Germinal center (tissue), 1 donor: ENCODE data around the gene RILPL2.
"Not testable (repeated sequence)": the region's sequence is repeated elsewhere in the genome, so short reads cannot be mapped to it uniquely, and the experiment has no call there.

Experiments used
- DNase-seq: peaks from one replicate; pipeline ENCODE4 v3.0.0; 2012; ENCODE audit warnings: mixed read lengths, low spot score

RILPL2 gene, protein sequence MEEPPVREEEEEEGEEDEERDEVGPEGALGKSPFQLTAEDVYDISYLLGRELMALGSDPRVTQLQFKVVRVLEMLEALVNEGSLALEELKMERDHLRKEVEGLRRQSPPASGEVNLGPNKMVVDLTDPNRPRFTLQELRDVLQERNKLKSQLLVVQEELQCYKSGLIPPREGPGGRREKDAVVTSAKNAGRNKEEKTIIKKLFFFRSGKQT

DNA sequence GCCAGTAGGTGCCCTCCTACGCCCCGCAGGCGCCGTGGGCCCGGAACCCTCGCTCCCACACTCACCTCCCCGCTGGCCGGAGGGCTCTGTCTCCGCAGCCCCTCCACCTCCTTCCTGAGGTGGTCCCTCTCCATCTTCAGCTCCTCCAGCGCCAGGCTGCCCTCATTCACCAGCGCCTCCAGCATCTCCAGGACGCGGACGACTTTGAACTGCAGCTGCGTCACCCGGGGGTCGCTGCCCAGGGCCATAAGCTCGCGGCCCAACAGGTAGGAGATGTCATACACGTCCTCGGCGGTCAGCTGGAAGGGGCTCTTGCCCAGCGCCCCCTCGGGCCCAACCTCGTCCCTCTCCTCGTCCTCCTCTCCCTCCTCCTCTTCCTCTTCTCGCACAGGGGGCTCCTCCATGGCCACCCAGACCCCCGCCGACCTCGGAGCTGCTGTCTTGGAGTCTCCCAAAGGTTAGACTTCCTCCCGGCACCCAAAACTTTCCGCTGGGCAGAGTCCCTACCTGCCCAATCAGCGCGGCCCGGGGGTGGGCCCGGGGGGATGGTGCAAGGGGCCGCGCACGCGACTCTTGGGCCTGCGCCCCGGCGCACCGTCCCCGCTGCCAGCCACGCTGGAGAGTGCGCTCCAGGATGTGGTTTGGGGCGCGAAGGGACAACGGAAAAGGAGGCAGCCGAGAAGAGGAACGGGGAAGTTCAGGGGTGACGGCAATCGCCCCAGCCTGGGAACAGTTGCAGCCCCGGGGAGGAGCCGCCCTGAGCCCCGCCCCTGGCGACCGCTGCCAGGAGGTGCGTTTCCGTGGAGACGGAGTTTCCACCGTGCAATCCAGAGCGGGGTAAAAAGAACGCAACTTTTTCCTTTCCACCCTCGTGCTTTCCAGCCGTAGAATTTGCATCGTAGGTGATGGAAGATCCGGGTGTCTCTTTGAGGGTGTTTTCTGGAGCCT, at the start of gene RILPL2:
RILPL2 (minus strand) TSS at position 668 of the 948 bp plus-strand sequence; CDS start at position 404, 264 bp downstream.
- DNase-seq: peak; percentile 89

DNA sequence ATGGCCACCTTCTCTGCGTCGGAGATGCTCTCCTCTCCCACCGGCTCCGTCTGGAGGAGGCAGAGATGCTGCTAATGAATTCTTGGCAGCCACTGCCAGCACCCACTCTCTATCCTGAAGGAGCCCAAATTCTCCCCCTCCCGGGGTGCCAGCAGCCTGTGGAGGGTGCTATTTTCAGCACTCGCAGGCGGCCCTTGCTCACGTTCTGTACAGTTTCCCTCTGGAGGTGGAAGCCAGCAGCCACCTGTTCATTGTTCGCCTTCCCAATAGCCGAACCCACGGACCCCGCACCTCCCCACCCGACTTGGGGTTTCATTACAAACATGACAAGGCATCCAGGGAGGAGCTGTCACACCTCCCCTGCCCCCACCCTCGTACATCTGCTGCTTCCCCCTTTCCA, 49.3 kb upstream of the RILPL2 start:
- DNase-seq: no peak

DNA sequence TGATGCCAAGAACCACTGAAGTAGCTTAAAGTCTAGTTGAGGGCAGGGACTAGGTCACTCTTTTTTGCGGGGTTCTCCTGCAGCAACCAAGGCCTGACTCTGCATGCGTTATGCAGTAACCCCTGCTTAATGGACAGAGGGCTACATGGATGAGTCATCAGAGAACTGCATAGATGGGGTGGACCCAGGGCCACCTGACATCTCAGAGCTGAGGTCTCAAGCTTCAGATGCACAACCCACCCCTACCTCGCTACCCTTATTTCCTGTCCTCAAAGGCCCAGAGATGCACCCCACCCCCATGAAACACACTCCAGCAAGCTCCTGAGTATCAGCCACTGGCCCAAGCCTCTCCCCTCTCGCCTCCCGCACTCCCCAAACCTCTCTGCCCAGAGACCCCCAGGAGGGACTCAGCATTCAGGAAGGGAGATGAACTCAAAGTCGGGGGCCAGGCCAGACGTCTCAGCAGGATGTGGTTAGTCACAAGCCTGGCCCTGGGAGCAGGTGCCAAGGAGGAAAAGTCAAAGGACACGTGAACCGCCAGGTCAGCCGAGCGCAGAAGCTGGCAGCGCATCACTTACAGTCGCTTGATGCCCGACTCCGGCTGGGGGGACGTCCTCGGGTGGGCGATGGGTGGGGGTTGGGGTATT, 47.2 kb upstream of the RILPL2 start:
- no peak for DNase-seq

DNA sequence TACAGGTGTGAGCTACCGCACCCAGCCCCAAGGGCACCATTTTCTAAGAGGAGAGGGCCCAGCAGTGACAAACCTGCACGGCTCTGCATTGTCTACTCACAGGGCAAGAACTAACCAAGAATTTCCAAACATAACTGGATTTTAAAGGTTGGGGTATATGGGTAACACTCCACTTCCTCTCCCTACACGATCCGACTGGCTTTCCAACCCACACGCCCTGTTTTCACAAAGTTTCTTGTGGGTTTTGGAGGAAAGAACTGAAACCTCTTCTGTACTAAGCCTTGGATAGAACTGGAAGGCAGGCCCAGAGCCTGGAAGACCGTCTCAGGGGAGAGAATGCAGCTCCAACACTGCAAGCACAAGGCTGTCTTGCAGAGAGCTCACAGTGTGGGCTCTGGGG, 46.4 kb upstream of the RILPL2 start:
- no peak for DNase-seq

DNA sequence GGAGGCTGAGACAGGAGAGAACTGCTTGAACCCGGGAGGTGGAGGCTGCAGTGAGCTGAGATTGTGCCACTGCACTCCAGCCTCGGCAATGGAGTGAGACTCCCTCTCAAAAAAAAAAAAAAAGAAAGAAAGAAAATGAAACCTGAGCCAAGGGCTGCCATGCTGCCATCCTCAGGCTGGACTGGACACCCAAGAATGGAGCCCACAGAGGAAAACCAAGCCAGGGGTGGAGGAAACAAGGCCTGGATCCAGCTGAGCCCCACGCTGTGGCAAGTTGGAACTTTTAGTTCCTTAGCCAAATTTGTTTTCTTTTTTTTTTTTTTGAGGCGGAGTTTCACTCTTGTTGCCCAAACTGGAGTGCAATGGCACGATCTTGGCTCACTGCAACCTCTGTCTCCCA, 44.8 kb upstream of the RILPL2 start:
- not testable (repeated sequence) for DNase-seq

DNA sequence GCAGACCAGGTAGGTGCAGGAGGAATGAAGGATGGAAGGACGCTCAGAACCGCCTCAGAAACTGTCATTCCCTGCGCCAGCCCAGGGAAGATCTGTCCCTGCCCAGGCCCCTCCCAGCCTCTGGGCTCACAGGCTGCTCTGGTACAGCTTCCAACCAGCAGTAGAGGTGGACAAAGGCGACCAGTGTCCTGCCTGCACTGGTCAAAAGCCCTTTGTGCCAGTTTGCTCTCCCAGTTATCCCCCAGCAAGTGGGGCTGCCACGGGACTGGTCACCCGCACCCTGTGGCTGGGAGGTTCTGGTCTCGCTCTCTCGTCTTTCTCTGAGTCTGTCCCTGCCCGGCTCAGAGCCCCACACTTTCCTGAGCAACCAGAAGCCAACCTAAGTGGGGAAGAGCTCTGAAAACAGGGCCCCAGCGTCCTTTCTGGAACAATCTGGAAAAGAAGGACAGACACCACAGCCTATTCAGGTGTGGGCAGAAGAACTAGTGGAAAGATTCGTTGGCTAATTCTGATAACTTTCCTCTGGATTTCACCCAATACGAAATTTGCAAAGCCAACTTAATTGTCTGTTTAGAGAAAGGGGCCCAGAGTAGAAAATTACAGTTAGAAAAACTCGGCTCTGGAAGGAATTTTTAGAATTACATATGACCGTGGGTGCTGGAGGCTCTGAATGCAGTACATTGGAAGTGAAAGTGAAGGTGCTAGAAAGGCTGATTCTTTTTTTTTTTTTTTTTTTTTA, 43.1 kb upstream of the RILPL2 start:
- DNase-seq: no peak

DNA sequence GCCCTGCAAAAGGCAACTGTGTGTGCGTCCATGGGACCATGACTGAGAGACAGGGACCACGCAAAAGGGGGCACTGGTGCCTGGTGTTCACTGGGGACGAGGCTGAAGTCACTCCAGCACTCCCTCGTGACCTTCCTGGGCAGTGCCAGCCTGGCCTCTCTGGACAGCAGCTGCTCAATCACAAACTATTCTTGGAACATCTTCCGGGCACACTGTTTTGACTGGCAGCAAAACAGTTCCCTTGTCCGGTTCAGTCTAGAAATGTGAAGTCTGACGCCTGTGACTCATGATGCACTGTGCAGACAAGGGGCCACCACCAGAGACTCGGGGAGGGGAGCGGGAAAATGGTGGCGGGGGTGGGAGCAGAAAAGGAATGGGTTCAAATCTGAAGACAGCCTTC, 42.3 kb upstream of the RILPL2 start:
- no peak for DNase-seq

DNA sequence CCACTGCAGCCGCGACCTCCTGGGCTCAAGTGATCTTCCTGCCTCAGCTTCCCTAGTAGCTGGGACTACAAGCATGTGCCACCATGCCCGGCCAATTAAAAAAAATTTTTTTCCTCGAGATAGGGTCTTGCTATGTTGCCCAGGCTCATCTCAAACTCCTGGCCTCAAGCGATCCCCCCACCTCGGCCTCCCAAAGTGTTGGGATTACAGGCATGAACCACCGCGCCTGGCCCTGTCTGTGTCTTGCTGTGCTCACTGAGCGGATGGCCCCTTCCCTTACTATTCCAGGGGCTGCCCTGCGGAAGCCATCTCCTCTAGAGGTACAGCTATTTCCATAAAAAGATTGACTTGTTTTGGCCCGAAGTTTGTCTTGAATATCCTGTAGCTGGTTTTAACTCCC, 41.6 kb upstream of the RILPL2 start:
- no peak for DNase-seq

DNA sequence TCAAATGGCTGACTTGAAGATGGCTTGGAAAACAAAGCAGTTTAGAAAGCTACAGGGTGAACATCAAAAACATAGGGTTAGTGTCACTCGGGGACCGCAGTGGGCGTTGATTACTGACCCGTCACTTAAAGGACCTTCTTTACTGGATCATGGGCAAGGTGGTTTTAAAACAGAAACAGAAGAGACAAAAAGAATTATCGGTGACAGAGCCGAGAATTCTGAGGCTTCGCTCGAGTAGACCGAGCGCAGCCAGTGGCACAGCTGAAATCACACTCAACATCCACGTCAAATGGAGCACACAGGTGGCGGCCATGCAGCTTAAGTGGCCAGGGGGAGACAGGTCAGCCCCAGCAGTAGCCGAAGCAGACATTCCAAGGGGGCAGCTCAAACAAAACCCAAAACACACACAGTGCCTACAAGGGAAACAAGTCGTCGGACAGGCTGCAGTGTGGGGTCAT, 38.8 kb upstream of the RILPL2 start:
- DNase-seq: no peak

DNA sequence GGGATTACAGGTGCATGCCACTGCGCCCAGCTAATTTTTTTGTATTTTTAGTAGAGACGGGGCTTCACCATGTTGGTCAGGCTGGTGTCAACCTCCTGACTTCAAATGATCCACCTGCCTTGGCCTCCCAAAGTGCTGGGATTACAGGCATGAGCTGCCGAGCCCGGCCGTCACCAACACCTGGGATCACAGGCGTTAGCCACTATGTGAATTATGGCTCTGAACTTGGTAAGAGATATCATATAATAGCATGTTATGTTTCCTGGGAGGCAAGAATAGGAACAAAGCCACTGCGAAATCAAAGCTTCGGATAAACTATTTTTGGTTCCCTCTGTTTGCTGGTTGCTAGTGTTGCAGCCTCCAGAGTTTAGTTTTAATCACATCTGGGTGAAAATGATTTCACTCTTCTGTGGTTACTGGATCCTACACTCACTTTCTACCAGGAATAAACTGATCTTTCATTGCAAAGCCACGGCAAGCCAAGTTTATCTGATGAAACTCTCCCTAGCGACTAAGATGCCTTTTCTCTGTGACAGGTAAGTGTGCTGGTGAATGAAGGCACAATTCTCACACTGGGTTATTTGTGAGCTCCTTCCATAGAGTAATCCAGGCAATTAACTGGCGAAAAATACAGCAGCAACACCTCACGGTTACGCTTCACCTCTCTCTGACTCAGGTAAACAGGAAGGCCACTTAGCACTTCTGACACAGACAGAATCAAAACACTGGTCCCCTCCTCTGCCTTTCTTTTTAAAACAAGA, 38.2 kb upstream of the RILPL2 start:
- no peak for DNase-seq

DNA sequence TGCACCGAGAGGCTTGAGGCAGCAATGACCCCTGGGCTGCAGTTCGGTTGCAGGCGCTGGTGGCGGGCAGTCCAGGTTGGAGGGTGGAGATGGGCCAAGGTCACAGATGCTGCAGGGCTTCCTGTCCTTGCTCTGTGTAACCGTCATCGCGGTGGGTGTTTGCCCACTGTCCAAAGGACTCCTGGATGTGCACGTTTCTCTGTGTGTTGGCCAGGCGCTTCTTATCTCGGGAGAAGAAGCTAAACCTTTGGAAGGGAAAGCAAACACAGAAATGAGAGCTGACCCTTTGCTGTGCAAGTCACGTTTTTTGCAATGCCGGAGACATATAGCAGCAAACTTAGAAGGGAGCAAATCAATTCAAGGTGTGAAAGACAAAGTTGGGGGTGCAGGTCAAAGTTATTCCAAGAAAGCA, 36.0 kb upstream of the RILPL2 start:
- no peak for DNase-seq

DNA sequence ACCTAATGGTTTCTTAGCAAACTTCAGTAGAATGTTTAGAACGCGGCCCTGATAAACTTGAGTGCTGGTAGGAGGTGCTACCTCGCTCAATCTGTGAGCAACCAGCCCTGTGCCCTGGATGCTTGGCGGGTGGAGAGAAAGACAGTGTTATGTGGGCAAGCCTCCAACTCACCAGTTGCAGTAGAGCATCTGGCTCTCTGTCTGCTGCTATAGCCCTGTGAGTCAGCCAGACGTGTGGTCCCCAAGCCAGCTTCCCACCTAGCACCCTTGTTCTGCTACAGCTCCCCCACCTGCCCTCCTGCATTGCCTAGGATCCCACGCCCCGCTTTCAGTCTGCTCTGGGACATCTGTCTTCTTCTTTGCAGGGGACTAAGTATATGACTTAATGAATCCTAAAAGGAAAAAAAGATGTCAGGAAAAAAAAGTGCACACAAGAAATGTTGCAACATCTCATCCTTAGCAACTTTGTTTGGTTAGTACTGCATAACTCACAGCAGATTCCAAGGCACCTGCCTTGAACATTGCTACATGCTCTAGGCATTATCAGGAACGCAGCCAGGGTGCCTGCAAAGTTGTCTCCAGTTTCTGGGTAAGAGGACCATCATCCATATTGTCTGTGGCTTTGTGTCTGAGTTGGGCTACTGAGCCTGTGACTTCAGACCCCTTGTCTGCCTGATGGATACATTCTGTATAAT, 35.0 kb upstream of the RILPL2 start:
- no peak for DNase-seq

DNA sequence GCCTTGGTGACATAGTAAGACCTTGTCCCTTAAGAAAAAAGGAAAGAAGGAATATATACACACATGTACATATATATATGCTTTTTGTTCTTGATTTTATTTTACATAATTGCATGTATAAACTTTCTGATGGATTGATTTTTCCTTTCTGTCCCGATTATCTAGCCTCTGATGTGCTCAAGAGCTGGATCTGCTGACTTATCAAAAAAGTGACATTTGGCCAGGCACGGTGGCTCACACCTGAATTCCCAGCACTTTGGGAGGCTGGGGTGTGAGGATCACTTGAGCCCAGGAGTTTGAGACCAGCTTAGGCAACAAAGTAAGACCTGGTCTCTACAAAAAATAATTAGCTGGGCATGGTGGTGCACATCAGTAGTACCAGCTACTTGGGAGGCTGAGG, 33.5 kb upstream of the RILPL2 start:
- no peak for DNase-seq

DNA sequence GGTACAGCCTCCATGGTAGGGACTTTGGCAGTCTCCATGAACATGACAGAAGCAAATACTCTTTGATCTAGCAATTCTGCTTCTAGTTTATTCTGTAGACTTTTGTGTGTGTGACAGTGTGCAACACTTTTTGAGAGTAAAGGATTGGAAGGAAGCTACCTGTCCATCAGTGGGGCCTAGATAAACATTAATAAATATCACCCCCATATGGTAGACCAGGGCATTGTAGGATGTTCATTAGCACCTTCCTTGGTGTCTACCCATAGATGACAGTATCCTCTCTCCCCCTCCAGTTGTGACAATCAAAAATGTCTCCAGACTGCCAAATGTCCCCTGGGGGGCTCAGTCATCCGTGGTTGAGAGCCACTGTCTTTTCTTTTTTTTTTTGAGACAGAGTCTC, 32.3 kb upstream of the RILPL2 start:
- peak; percentile 69 for DNase-seq

DNA sequence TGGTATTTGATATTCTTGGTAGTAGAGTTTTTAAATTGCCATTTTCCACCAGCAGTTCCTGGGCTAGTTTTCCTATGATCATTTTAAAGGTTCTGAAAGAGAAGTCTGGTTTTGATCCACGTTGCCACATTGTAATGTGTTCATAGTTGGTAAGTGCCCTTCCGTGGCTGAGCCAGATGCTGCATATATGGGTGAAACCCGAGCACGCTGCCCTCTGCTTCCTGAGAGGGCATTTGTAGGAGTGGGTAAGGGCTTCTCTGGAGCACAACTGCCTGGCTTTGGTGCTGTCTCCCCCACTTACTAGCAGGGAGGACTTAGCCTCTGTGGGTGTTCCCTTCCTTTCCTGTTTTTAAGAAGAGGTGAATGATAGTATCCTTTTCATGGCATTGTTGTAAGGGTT, 28.6 kb upstream of the RILPL2 start:
- DNase-seq: no peak

DNA sequence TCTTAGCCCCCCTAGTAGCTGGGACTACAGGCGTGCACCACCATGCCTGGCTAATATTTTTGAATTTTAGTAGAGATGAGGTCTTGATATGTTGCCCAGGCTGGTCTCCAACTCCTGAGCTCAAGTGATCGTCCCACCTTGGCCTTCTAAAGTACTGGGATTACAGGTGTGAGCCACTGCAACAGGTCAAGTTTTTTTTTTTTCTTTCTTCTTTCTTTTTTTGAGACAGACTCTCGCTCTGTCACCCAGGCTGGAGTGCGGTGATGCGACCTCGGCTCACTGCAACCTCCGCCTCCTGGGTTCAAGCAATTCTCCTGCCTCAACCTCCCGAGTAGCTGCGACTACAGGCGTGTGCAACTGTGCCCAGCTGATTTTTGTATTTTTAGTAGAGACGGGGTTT, 26.7 kb upstream of the RILPL2 start:
- not testable (repeated sequence) for DNase-seq

DNA sequence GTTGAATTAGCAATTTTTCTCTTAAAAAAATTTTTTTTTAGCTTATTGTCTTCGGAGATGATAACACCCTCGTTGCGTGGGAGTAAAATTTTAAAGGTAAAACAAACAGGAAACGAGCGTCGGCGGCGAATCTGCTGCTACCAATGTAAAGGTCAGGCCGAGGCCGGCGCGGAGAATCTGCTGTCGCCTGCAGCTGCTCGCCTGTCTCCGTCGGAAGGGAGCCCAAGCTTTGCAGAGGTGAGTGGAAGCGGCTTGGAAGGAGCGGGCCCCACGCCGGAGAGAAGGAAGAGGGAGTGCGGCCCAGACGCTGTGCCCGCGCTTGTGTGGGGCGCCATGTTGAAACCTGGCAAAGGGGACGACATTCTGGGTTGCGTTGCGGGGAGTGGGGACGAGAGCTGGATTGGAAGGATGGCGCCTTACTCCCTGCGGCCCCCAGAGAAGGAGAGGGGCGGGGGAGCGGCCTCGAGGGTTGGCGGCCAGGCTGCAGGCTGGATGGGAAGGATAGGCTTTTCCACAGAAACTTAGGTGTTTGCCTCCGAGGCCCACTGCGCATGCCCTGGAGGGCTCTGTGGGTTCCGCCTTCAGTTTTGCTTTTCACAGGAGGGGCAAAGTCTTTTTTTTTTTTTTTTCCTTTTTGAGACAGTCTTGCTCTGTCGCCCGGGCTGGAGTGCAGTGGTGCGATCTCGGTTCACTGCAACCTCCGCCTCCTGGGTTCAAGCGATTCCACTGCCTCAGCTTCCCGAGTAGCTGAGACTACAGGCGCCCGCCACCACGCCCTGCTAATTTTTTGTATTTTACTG, 21.7 kb upstream of the RILPL2 start, which contains the start of gene SNRNP35:
SNRNP35 (plus strand) TSS at position 160 of the 800 bp plus-strand sequence. CDS start 7,402 bp downstream, outside the sequence.
- peak; percentile 83 for DNase-seq

DNA sequence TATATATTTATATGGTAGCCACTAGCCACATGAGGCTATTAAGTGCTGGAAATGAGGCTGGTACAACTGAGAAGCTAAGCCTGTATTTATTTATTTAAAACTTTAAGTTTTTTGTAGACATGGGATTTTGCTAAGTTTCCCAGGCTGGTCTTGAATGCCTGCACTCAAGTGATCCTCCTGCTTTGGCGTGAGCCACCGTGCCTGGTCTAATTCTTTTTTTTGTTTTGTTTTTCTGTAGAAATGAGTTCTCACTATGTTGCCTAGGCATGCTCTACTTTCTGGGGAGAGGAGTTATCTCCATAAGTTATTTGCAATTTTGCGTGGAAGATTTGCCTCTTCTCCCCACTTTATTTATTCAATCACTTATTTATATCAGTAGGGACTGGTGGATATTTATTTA, 16.7 kb upstream of the RILPL2 start:
- DNase-seq: no peak

DNA sequence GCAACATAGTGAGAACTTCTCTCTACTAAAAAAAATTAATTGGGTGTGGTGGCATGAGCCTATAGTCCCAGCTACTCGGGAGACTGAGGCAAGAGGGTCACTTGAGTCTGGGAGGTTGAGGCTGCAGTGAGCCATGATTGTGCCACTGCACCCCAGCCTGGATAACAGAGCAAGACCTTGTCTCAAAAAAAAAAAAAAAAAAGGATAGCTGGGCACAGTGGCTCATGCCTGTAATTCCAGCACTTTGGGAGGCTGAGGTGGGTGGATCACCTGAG, 15.7 kb upstream of the RILPL2 start:
- not testable (repeated sequence) for DNase-seq

DNA sequence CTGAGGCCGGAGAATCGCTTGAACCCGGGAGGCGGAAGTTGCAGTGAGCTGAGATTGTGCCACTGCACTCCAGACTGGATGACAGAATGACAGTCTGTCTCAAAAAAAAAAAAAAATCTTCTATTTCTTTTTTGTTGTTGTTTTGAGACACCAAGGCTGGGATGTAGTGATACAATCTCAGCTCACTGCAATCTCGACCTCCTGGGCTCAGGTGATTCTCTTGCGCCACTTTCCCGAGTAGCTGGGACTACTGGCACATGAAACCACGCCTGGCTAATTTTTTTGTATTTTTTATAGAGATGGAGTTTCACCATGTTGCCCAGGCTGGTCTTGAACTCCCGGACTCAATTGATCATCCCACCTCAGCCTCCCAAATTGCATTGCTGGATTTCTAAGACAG, 14.2 kb upstream of the RILPL2 start:
- no peak for DNase-seq
